Measurements from ENCODE around the gene STAT1.

Gene STAT1

GRCh38 chr2:190930411-190930810 lies 83.6 kb downstream of the STAT1 start:
- no peaks in the 10 kb centered on the region; the same call in 1 of the 2 replicates for H3K36me3 ChIP-seq (ENCODE audit: insufficient read depth, low read length)
- H3K4me1 ChIP-seq (ENCODE audit: insufficient read depth, low read length), result peaks cover 11% of the 10 kb centered on the region
- H3K9me3 ChIP-seq (ENCODE audit: control insufficient read depth, insufficient read depth, low read length), result no peaks in the 10 kb centered on the region
- H3K9ac ChIP-seq (ENCODE audit: low read depth, low read length), result no peak overlapping the region

GRCh38 chr2:190929919-190930318 lies 84.1 kb downstream of the STAT1 start:
- H3K9ac ChIP-seq (ENCODE audit: low read depth, low read length), result no peak overlapping the region
- H3K36me3 ChIP-seq (ENCODE audit: insufficient read depth, low read length), result no peaks in the 10 kb centered on the region; the same call in 1 of the 2 replicates
- H3K9me3 ChIP-seq (ENCODE audit: control insufficient read depth, insufficient read depth, low read length), result no peaks in the 10 kb centered on the region
- peaks cover 11% of the 10 kb centered on the region for H3K4me1 ChIP-seq (ENCODE audit: insufficient read depth, low read length)

- no peak overlapping the region for H3K9ac ChIP-seq (ENCODE audit: low read depth, low read length)
- peaks cover 13% of the 10 kb centered on the region for H3K36me3 ChIP-seq (ENCODE audit: insufficient read depth, low read length)
- H3K4me1 ChIP-seq (ENCODE audit: insufficient read depth, low read length), result peaks cover 5% of the 10 kb centered on the region; the same call in 1 of the 2 replicates
- H3K9me3 ChIP-seq (ENCODE audit: control insufficient read depth, insufficient read depth, low read length), result no peaks in the 10 kb centered on the region
Observed at GRCh38 chr2:190927301-190927700, 86.7 kb downstream of the STAT1 start.

GRCh38 chr2:190922376-190922775 lies 91.6 kb downstream of the STAT1 start:
- Histone ChIP-seq H3K4me1 (ENCODE audit: insufficient read depth, low read length) (no peaks in the 10 kb centered on the region), H3K9ac (ENCODE audit: low read depth, low read length) (no peak overlapping the region), H3K9me3 (ENCODE audit: control insufficient read depth, insufficient read depth, low read length) (no peaks in the 10 kb centered on the region), H3K36me3 (ENCODE audit: insufficient read depth, low read length) (peaks cover 15% of the 10 kb centered on the region)

GRCh38 chr2:190920085-190920484 lies 93.9 kb downstream of the STAT1 start:
- Histone ChIP-seq H3K36me3 (ENCODE audit: insufficient read depth, low read length) (peaks cover 15% of the 10 kb centered on the region), H3K9ac (ENCODE audit: low read depth, low read length) (no peak overlapping the region), H3K9me3 (ENCODE audit: control insufficient read depth, insufficient read depth, low read length) (no peaks in the 10 kb centered on the region), H3K4me1 (ENCODE audit: insufficient read depth, low read length) (no peaks in the 10 kb centered on the region)
